Measurements from ENCODE around the gene OAF. TPM values are rescaled to one million over a fixed set of nuclear protein-coding genes. Genes with fewer than 3 reads are reported as not detected.

The OAF gene
- total and polyA plus RNA-seq, 2 of the 8 experiments (the other 6 are each of a cell fraction or from before 2014, with no cell fraction given) = 1.3 to 1.5 TPM

GRCh38 chr11:120236169-120237107 lies 25.6 kb downstream of the OAF start:
- Histone ChIP-seq H3K79me1 (ENCODE audit: low read depth, low read length) (no peaks in the 10 kb centered on the region; the same call in 1 of the 2 replicates), H3K23me2 (ENCODE audit: low read depth, low read length) (peaks cover 4% of the 10 kb centered on the region; the same call in 1 of the 2 replicates), H3K23ac (ENCODE audit: insufficient read length) (no peak overlapping the region), H4K91ac (replicated peaks; ENCODE audit: insufficient read length, low read length) (no peak overlapping the region), H3K36me3 (ENCODE audit: control insufficient read depth in 2 of 4, insufficient read depth in 4 of 4, low read length in 3 of 4) (no peaks in the 10 kb centered on the region), H3K27me3 (replicated peaks in 1 of 4; ENCODE audit: control insufficient read depth in 3 of 4, extremely low read depth in 1 of 4, insufficient read depth in 3 of 4, low read length in 3 of 4) (peaks cover 3 to 25% (median 20%) of the 10 kb centered on the region in 4 experiments), H2BK12ac (ENCODE audit: low read depth, low read length) (no peak overlapping the region), H4K5ac (ENCODE audit: insufficient read length, low read depth, low read length) (no peak overlapping the region), H3K14ac (ENCODE audit: insufficient read length) (no peak overlapping the region), H3K9ac (replicated peaks in 1 of 4; ENCODE audit: extremely low read depth in 1 of 4, low read depth in 3 of 4, low read length in 3 of 4) (no peak overlapping the region), H3K56ac (replicated peaks; ENCODE audit: insufficient read length, low read depth, low read length) (no peak overlapping the region), H3K4me3 (ENCODE audit: extremely low read depth in 1 of 4, insufficient read depth in 2 of 4, low read depth in 3 of 4, low read length in 4 of 4) (no peak overlapping the region), H2AK5ac (ENCODE audit: low read depth, low read length) (no peak overlapping the region), H2BK120ac (replicated peaks; ENCODE audit: low read depth, low read length) (no peak overlapping the region), H2AFZ (ENCODE audit: low read length) (no peak overlapping the region), H2BK20ac (ENCODE audit: low read length) (no peak overlapping the region), H2BK5ac (ENCODE audit: low read depth, low read length) (peak overlapping the region; percentile 75; the same call in 1 of the 2 replicates), H3K18ac (ENCODE audit: extremely low read depth, low read length) (0 out of 2 replicates have a peak overlapping the region, but pooled peaks have one; percentile 7), H3K4me1 (replicated peaks in 1 of 4; ENCODE audit: control insufficient read depth in 3 of 4, insufficient read depth in 4 of 4, low read length in 3 of 4) (peaks cover 0 to 3% (median under 1%) of the 10 kb centered on the region in 4 experiments; a peak in 3 of 7 replicates), H3K4me2 (ENCODE audit: insufficient read depth in 1 of 2, low read depth in 2 of 2, low read length in 2 of 2) (no peak overlapping the region), H3K4ac (replicated peaks; ENCODE audit: insufficient read length, low read depth, low read length) (no peak overlapping the region), H4K20me1 (replicated peaks in 1 of 2; ENCODE audit: control insufficient read depth in 1 of 2, insufficient read depth in 2 of 2, low read length in 2 of 2) (peaks cover 0 to 1% of the 10 kb centered on the region in 2 experiments), H3K27ac (ENCODE audit: low read depth, low read length) (peak overlapping the region; percentile 49; the same call in 1 of the 2 replicates), H4K8ac (ENCODE audit: extremely low read depth, insufficient read depth, low read length) (no peak overlapping the region), H3K9me3 (ENCODE audit: insufficient read depth in 2 of 2, low read depth in 1 of 2, low read length in 1 of 2) (no peaks in the 10 kb centered on the region), H2BK15ac (ENCODE audit: low read length) (no peak overlapping the region), H3K79me2 (ENCODE audit: control insufficient read depth in 1 of 2, insufficient read depth in 2 of 2, low read length in 2 of 2) (no peaks in the 10 kb centered on the region)
- 61% methylated on average over 5 of the region's 5 CpGs; no CpG with 5 or more reads in 1 of the 2 experiments for WGBS, 2 experiments (ENCODE audit: extremely low coverage in 1 of 2, insufficient coverage in 1 of 2, insufficient read length in 1 of 2, insufficient replicate concordance in 2 of 2, low coverage in 1 of 2, low lambda C conversion rate in 2 of 2, missing lambda C conversion rate in 1 of 2)
- DNase-seq (ENCODE audit: low read depth in 1 of 2, low spot score in 2 of 2) (no peak), FAIRE-seq (no peak)
- ChIA-PET CTCF (ENCODE audit: partially characterized antibody) (interaction anchor here (0.6 to 41.2 kb wide), 18 partner anchors 10 to 516 kb away, joined by 3 to 1412 read pairs (median 16); partner anchors contain the start of gene OAF), POLR2A (ENCODE audit: partially characterized antibody) (interaction anchor here (0.8 to 4.4 kb wide), 22 partner anchors 9 to 223 kb away, joined by 3 to 69 read pairs (median 4); partner anchors contain the start of genes ARHGEF12 and TLCD5)
- TF ChIP-seq EP300 (IDR thresholded peaks at IDR 0.05; ENCODE audit: borderline replicate concordance in 1 of 2, low read depth in 2 of 2, low read length in 2 of 2) (0 out of 3 replicates have a peak, but pooled peaks of 1 of the 2 experiments have one; percentile 16), GABPA (IDR thresholded peaks at IDR 0.05; ENCODE audit: borderline replicate concordance, insufficient read depth, low read length) (no peak), TCF12 (IDR thresholded peaks at IDR 0.05; ENCODE audit: low read depth, low read length) (0 out of 2 replicates have a peak, but pooled peaks have one; percentile 26), SP1 (IDR thresholded peaks at IDR 0.05; ENCODE audit: low read depth, low read length) (peak; percentile 63; the same call in 1 of the 2 replicates), CBX5 (IDR thresholded peaks at IDR 0.05; ENCODE audit: low read depth, low read length) (no peak), POLR2A (IDR thresholded peaks at IDR 0.05; ENCODE audit: control extremely low read depth in 1 of 2, low read depth in 2 of 2, low read length in 2 of 2) (peak in 1 of 2 experiments; percentile 99; a peak in 2 of 3 replicates), TBP (IDR thresholded peaks at IDR 0.05; ENCODE audit: low read depth, low read length) (peak; percentile 94), TAF7 (optimal IDR thresholded peaks at IDR 0.05; ENCODE audit: borderline replicate concordance, low read depth, low read length) (peak; percentile 100), GTF2F1 (IDR thresholded peaks at IDR 0.05; ENCODE audit: borderline replicate concordance, low read depth, low read length) (peak; percentile 93; the same call in 1 of the 2 replicates), ATF3 (IDR thresholded peaks at IDR 0.05; ENCODE audit: insufficient read depth, low read depth, low read length) (no peak)

All from H1 (cell line).